SK-N-DZ (cell line): ENCODE results near the gene PCDHGA3. TPM values are rescaled to one million over a fixed set of nuclear protein-coding genes. Genes with fewer than 3 reads are reported as not detected.
"Not testable (repeated sequence)": the region's sequence is repeated elsewhere in the genome, so short reads cannot be mapped to it uniquely, and the experiment has no call there.

Source experiments
- DNase-seq: peaks from one replicate; pipeline ENCODE4 v3.0.0-alpha.2; 2015; ENCODE audit warnings: low spot score
- polyA plus RNA-seq, 2 experiments: library from polyadenylated mRNA; depleted of rRNA; stranded (reverse); fragments of >200 nt; gene quantifications; 2 replicates each; pipeline ENCODE4 v1.2.3, GENCODE V29; 2014

PCDHGA3 gene
- polyA plus RNA-seq (2014; cell fraction: cytosol; rRNA removed): 10.3 and 11.5 TPM in 2 replicates
- 4.5 and 5.6 TPM in 2 replicates for polyA plus RNA-seq (2014; cell fraction: nucleus; rRNA removed)

- DNase-seq: peak; percentile 67
These were observed at the start of gene PCDHGA3 for GRCh38 chr5:141343242-141343952. PCDHGA3 (plus strand) TSS chr5:141343829; CDS start chr5:141344034, 205 bp downstream.

GRCh38 chr5:141298376-141298775 lies 45.3 kb upstream of the PCDHGA3 start:
- no peak for DNase-seq

DNA sequence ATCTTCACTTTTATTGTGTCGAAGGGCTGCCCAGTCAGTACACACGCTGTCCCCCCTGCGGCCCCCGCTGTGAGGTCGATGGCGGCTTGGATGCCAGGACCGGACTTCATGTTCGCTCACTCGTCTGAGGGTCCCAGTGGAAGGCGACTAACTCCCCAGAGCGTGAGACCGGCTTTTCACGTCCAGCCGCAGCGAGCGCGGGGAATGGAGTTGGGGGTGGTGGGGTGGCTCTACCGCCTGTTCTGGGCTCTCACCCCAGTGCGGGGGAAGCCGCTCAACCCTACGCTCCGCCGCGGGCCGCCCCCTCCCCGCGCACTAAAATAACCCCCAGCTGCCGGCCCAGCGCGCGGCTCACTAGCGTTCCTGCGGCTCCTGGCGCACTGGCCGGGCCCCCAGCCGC lies 39.9 kb upstream of the PCDHGA3 start, which contains the start of gene SLC25A2:
Gene SLC25A2, minus strand, starts transcription at position 294 of the 400 bp plus-strand sequence. Its CDS starts 184 bp downstream, at position 110.
- DNase-seq: no peak

GRCh38 chr5:141306630-141307029 lies 37.0 kb upstream of the PCDHGA3 start:
- DNase-seq: no peak

DNA sequence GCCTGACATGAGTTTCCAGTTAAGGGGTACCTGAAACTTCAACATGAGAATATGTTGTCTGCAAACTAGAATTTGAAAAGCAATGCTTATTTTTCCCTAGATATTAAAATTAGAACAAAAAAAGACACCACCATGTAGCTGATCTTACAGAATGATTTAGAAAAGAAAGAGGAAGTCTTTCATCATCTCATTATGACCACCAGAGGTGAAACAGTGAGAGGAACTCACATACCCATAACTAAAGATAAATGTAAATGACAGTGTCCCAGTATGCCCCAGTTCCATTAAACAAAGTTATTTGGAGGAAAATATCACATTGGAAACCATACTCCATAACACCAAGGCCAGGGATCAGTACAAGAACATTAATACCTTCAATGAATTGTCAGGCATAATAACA lies 29.9 kb upstream of the PCDHGA3 start:
- DNase-seq: no peak

GRCh38 chr5:141316963-141317362 lies 26.7 kb upstream of the PCDHGA3 start:
- not testable (repeated sequence) for DNase-seq

- no peak for DNase-seq
These were observed 24.4 kb upstream of the PCDHGA3 start for GRCh38 chr5:141319202-141319601.

- no peak for DNase-seq
These were observed 23.9 kb upstream of the PCDHGA3 start for GRCh38 chr5:141319699-141320098.

- peak; percentile 96 for DNase-seq
These were observed 23.1 kb upstream of the PCDHGA3 start, which contains the start of gene TAF7 for GRCh38 chr5:141320225-141321169. TAF7 (minus strand) TSS chr5:141320784; CDS start chr5:141320044, 740 bp downstream.

GRCh38 chr5:141322261-141322660 lies 21.4 kb upstream of the PCDHGA3 start:
- no peak for DNase-seq

DNA sequence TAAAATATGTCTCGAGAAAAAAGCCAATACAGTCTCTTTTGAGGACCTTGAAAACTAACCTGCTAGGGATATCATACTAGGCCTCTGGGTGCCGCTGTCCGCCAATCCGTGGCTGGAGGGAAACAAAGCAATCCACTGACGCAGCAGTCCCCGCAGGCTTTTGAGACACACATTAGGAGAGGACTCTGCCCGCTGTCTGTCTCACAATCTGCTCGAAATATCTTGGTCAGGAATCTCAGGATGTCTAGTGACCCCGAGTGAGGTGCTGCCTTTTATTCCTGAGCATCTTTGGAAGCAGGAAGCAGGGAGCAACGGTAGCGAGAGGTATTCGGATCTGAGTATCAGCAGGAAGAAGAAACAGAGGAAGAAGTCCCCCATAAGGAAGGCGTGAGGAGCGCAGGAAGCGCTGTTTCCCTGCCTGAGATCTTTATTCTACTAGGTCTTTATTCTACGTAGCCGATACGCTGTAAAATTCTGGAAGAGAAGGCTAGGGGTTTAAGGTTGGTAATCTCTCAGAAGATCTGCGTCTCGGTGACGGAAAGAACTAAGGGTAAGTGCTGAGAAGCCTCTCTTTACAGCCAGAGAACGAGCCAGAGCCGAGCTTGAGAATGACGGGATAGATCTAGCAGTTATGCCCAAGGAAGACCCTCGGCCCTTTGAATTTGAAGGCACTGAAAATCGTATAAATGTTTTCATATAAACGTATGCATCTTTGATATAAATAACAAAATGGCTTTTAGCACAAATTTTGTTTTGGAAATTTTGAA lies 17.4 kb upstream of the PCDHGA3 start:
- peak; percentile 72 for DNase-seq

GRCh38 chr5:141328231-141328630 lies 15.4 kb upstream of the PCDHGA3 start:
- DNase-seq: no peak

GRCh38 chr5:141330299-141331080 lies 13.1 kb upstream of the PCDHGA3 start, which contains the start of gene PCDHGA1:
PCDHGA1 (plus strand) TSS chr5:141330514.
- peak; percentile 74 for DNase-seq

- DNase-seq: not testable (repeated sequence)
These were observed 11.1 kb upstream of the PCDHGA3 start for GRCh38 chr5:141332571-141332970.

DNA sequence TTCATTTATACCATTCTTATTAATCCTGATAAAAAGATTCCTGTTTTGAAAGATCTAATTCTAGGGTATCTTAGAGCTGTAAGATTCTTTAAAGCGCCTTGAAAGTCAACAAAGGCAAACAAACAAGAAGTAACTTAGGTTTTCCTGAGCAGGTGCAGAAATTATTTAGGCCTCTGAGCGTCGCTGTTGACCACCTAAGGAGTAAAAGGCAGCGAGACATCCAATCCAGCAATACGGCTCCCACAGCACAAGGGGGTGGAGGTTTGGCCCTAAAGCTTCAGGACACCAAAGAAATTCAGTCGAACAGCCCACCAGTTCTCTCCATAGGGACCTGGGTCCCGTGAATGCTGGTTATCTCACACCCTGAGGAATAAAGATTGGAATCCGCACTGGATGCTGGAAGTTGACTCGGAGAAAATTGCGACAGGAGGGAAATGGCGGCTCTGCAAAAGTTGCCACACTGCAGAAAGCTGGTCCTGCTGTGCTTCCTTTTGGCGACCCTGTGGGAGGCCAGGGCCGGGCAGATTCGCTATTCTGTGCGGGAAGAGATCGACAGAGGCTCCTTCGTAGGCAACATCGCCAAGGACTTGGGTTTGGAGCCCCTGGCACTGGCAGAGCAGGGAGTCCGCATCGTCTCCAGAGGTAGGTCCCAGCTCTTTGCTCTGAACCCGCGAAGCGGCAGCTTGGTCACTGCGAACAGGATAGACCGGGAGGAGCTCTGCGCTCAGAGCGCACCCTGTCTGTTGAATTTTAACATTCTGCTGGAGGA lies 4.9 kb upstream of the PCDHGA3 start, which contains the start of gene PCDHGA2:
Gene PCDHGA2, plus strand, starts transcription at position 223 of the 769 bp plus-strand sequence.
- peak; percentile 29 for DNase-seq

GRCh38 chr5:141340781-141341354 lies 2.8 kb upstream of the PCDHGA3 start:
- DNase-seq: not testable (repeated sequence)

DNA sequence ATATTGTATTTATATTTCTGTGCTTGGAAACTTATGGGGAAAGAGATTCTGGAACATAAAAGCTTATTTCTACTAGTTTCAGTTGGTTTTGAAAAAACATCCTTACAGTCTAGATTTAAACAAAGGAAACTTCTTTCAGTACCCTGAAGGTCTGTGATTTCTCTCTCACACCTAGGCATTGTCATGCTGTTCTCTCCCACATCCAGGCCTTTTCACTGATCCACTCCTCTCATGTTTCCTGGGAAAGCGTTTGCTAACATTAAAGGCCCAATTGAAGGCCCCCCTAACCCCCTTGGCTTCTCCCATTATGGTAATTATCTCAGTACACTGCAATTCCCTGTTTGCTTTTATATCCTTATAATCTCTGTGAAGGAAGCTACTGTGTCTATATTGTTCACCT lies 856 bp upstream of the PCDHGA3 start:
- DNase-seq: no peak

GRCh38 chr5:141343953-141344463 lies 379 bp downstream of the PCDHGA3 start:
- DNase-seq: no peak

GRCh38 chr5:141345327-141345726 lies 1.7 kb downstream of the PCDHGA3 start:
- DNase-seq: no peak
